ENCODE measurements around the gene OTUD5. TPM values are rescaled to one million over a fixed set of nuclear protein-coding genes. Genes with fewer than 3 reads are reported as not detected.

OTUD5 gene
- total and polyA plus RNA-seq, 10 donors, result 29.6 to 65.8 (median 55.1) TPM

GRCh38 chrX:48918643-48919340, 38.6 kb downstream of the OTUD5 start, which contains the start of gene PIM2:
Gene PIM2, minus strand, starts transcription at chrX:48919024. Its CDS starts 190 bp downstream, at chrX:48918834.
- TF ChIP-seq POLR2A (IDR thresholded peaks at IDR 0.05) (peak in 2 of 3 donors; percentile 77 to 92), CTCF (IDR thresholded peaks at IDR 0.05 in 8 of 11, conservative IDR thresholded peaks at IDR 0.05 in 3 of 11) (no peak), POLR2AphosphoS5 (IDR thresholded peaks at IDR 0.05) (peak; percentile 98 to 99 (median 98))
- H3K9me3 ChIP-seq, result no peaks in the 10 kb centered on the region
- peak within 1 kb of the TSS; percentile 55 to 91 (median 67) for H3K4me3 ChIP-seq
- H3K27ac ChIP-seq, result peak within 1 kb of the TSS; percentile 72 to 95 (median 90)
- DNase-seq, result peak; percentile 96
- H3K36me3 ChIP-seq, result peaks cover 0 to 53% (median 23%) of the 10 kb centered on the region in 6 donors
- intact Hi-C loops (cut with DNase I; ENCODE audit: low total_unique reads), result no loop called here
- no peaks in the 10 kb centered on the region for H3K27me3 ChIP-seq (replicated peaks in 1 of 7)
- WGBS, 5 donors, result 0 to 47% (median 2%) methylated on average over 20 to 55 of the region's 55 CpGs
- H3K4me1 ChIP-seq, result peaks cover 0 to 72% (median 43%) of the 10 kb centered on the region in 6 donors

- no peak for DNase-seq
- intact Hi-C loops (cut with DNase I; ENCODE audit: low total_unique reads), result no loop called here
- no peak for TF ChIP-seq POLR2AphosphoS5 (IDR thresholded peaks at IDR 0.05)
- TF ChIP-seq POLR2A (IDR thresholded peaks at IDR 0.05), result no peak
- no peak for TF ChIP-seq CTCF (IDR thresholded peaks at IDR 0.05 in 8 of 11, conservative IDR thresholded peaks at IDR 0.05 in 3 of 11)
- 3 to 39% (median 5%) methylated on average over 9 to 23 of the region's 23 CpGs for WGBS, 5 donors
- Histone ChIP-seq H3K27me3 (replicated peaks in 1 of 7) (no peaks in the 10 kb centered on the region), H3K27ac (peak overlapping the region; percentile 72 to 95 (median 90)), H3K4me1 (peaks cover 0 to 77% (median 43%) of the 10 kb centered on the region in 6 donors), H3K4me3 (peak overlapping the region; percentile 55 to 91 (median 67)), H3K36me3 (peaks cover 0 to 53% (median 23%) of the 10 kb centered on the region in 6 donors), H3K9me3 (no peaks in the 10 kb centered on the region)
These were observed 39.1 kb downstream of the OTUD5 start for GRCh38 chrX:48918301-48918642.

GRCh38 chrX:48917139-48918001, 40.0 kb downstream of the OTUD5 start:
- Histone ChIP-seq H3K9me3 (no peaks in the 10 kb centered on the region), H3K36me3 (peaks cover 0 to 50% (median 20%) of the 10 kb centered on the region in 6 donors), H3K27me3 (replicated peaks in 1 of 7) (no peaks in the 10 kb centered on the region), H3K4me1 (peaks cover 0 to 84% (median 43%) of the 10 kb centered on the region in 6 donors), H3K4me3 (peak overlapping the region; percentile 55 to 91 (median 67)), H3K27ac (peak overlapping the region; percentile 42 to 95 (median 90))
- WGBS, 5 donors, result 13 to 42% (median 20%) methylated on average over 11 to 27 of the region's 27 CpGs
- peak; percentile 71 to 78 (median 77) for TF ChIP-seq POLR2AphosphoS5 (IDR thresholded peaks at IDR 0.05)
- no peak for TF ChIP-seq POLR2A (IDR thresholded peaks at IDR 0.05)
- TF ChIP-seq CTCF (IDR thresholded peaks at IDR 0.05 in 8 of 11, conservative IDR thresholded peaks at IDR 0.05 in 3 of 11), result peak; percentile 97 to 99 (median 98)
- DNase-seq, result peak; percentile 95
- intact Hi-C loops (cut with DNase I; ENCODE audit: low total_unique reads), result no loop called here
